H1 (cell line): ENCODE measurements around the gene KAT14. TPM values are rescaled to one million over a fixed set of nuclear protein-coding genes. Genes with fewer than 3 reads are reported as not detected.

Experiments
- BACH1 ChIP-seq: IDR thresholded peaks from 2 replicates; pipeline ENCODE4 v1.6.1; 2012; ENCODE audit warnings: low read length, improper control_type of control experiment
- GABPA ChIP-seq: IDR thresholded peaks from 2 replicates; pipeline ENCODE4 v1.6.1; 2011; ENCODE audit warnings: mild to moderate bottlenecking, low read length, moderate library complexity, borderline replicate concordance; ENCODE audit not compliant: insufficient read depth
- NANOG ChIP-seq: IDR thresholded peaks from 2 replicates; pipeline ENCODE4 v1.6.1; 2011; ENCODE audit warnings: low read length, low read depth, mild to moderate bottlenecking, inconsistent platforms; ENCODE audit not compliant: insufficient read depth, poor library complexity, severe bottlenecking
- POLR2AphosphoS5 ChIP-seq: IDR thresholded peaks from 2 replicates; pipeline ENCODE4 v1.6.1; 2011; ENCODE audit warnings: low read depth, low read length
- SP2 ChIP-seq: IDR thresholded peaks from 2 replicates; pipeline ENCODE4 v1.6.1; 2012; ENCODE audit warnings: mild to moderate bottlenecking, low read length, inconsistent platforms
- TCF12 ChIP-seq: IDR thresholded peaks from 2 replicates; pipeline ENCODE4 v1.6.1; 2011; ENCODE audit warnings: low read depth, mild to moderate bottlenecking, low read length
- polyA plus RNA-seq, 7 experiments: library from polyadenylated mRNA; depleted of rRNA in 3 of 7; stranded (reverse) in 5 of 7; unstranded in 2 of 7; fragments of >200 nt in 5 of 7; fragments of 200-250 nt in 2 of 7; gene quantifications; 1 replicate in 5 of 7; 2 replicates in 1 of 7; 4 replicates in 1 of 7; pipeline versions ENCODE4 v1.2.1 to v1.2.3, GENCODE V29; 2011 to 2013; ENCODE audit warnings: missing spikeins in 2 of 7, mixed read lengths in 2 of 7
- total RNA-seq: library from RNA; stranded (reverse); fragmentation: NEBNext Ultra II Directional; extraction: Animal tissue kit (Norgen Biotek cat#: 25700); gene quantifications from 2 replicates; pipeline ENCODE4 v1.2.1, GENCODE V29; 2021

The KAT14 gene
- total and polyA plus RNA-seq, 2 of the 8 experiments (the other 6 are each of a cell fraction or from before 2014, with no cell fraction given), result 17.3 to 29.3 TPM

- TF ChIP-seq GABPA, result no peak
- TF ChIP-seq NANOG, result no peak
- TF ChIP-seq SP2, result no peak
- TF ChIP-seq POLR2AphosphoS5, result no peak
- no peak for TF ChIP-seq TCF12
- TF ChIP-seq BACH1, result no peak
These were observed 46.0 kb upstream of the KAT14 start (continued) for GRCh38 chr20:18091623-18092022.
